HEK293T (cell line): ENCODE measurements around the gene GMPPB.

Source experiments
- BHLHE40 ChIP-seq: fragments of 450-650 bp; IDR thresholded peaks from 2 replicates; pipeline ENCODE4 v1.6.1; 2016; ENCODE audit warnings: mild to moderate bottlenecking, moderate library complexity, borderline replicate concordance
- CTBP1 ChIP-seq: fragments of 450-650 bp; IDR thresholded peaks from 2 replicates; pipeline ENCODE4 v1.6.1; 2016; ENCODE audit warnings: borderline replicate concordance
- ELF4 ChIP-seq: fragments of 450-650 bp; IDR thresholded peaks from 2 replicates; pipeline ENCODE4 v1.6.1; 2017; ENCODE audit warnings: antibody characterized with exemption
- FOXK2 ChIP-seq: fragments of 450-650 bp; IDR thresholded peaks from 2 replicates; pipeline ENCODE4 v1.6.1; 2016; ENCODE audit warnings: mild to moderate bottlenecking
- FOXM1 ChIP-seq: fragments of 450-650 bp; IDR thresholded peaks from 2 replicates; pipeline ENCODE4 v1.6.1; 2017; ENCODE audit warnings: mild to moderate bottlenecking, borderline replicate concordance
- HDGF ChIP-seq: fragments of 450-650 bp; IDR thresholded peaks from 2 replicates; pipeline ENCODE4 v1.6.1; 2017; ENCODE audit warnings: antibody characterized with exemption, borderline replicate concordance
- SP1 ChIP-seq: fragments of 450-650 bp; IDR thresholded peaks from 2 replicates; pipeline ENCODE4 v1.6.1; 2017
- SUZ12 ChIP-seq: fragments of 450-650 bp; IDR thresholded peaks from 2 replicates; pipeline ENCODE4 v1.6.1; 2016; ENCODE audit warnings: mild to moderate bottlenecking
- TARDBP ChIP-seq: fragments of 450-650 bp; IDR thresholded peaks from 2 replicates; pipeline ENCODE4 v1.6.1; 2016
- ZNF384 ChIP-seq: fragments of 450-650 bp; IDR thresholded peaks from 2 replicates; pipeline ENCODE4 v1.6.1; 2016
- TF ChIP-seq, protein P1 (sequence below): fragments of 450-650 bp; IDR thresholded peaks from 2 replicates; pipeline ENCODE4 v1.6.1; 2016

DNA sequence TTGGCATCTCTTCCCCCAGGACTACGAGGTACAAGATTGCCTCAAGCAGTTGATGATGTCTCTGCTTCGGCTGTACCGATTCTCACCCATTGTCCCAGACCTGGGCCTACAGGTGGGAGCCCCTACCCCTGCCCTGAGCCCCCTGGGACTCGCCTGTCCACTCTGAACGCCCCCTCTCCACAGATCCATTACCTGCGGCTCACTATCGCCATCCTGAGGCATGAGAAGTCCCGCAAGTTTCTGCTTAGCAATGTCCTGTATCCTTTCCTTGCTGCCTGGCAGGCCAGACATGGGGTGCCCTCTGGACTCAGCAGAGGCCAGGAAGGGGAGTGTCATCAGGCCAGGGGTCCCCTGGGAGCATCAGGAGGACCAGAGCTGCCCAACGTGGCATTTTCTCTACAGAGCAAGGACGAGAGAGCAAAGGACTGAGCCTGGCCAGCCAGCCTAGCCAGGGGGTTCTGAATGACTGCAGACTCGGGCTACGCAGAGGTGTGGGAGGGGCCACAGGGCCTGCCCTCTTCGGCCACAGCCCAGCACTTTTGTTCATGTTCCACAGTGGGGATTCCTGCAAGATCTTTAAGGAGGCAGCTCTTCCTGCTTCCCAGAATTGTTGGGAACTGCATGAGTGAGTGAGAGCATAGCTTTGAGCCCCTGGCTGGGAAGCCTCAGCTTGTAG is 23.2 kb downstream of the GMPPB start:
- TF ChIP-seq SUZ12 (no peak), BHLHE40 (no peak), FOXM1 (no peak), SP1 (no peak), HDGF (no peak), ELF4 (no peak), TARDBP (no peak), ZNF384 (no peak), CTBP1 (no peak), FOXK2 (no peak)
- TF ChIP-seq, protein P1, sequence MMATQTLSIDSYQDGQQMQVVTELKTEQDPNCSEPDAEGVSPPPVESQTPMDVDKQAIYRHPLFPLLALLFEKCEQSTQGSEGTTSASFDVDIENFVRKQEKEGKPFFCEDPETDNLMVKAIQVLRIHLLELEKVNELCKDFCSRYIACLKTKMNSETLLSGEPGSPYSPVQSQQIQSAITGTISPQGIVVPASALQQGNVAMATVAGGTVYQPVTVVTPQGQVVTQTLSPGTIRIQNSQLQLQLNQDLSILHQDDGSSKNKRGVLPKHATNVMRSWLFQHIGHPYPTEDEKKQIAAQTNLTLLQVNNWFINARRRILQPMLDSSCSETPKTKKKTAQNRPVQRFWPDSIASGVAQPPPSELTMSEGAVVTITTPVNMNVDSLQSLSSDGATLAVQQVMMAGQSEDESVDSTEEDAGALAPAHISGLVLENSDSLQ, result no peak
